Neural crest cell (in vitro differentiated cells): ENCODE data around the gene PDGFD. TPM values are rescaled to one million over a fixed set of nuclear protein-coding genes. Genes with fewer than 3 reads are reported as not detected.

Experiments
- DNase-seq: peaks from one replicate; pipeline ENCODE4 v3.0.0; 2021; ENCODE audit warnings: low read depth, mixed read lengths, low spot score
- H3K27ac Mint-ChIP-seq: one replicate; pipeline ENCODE4 v1.8.0; 2021; ENCODE audit warnings: mild to moderate bottlenecking, mixed read lengths; ENCODE audit not compliant: unreplicated experiment
- H3K27me3 Mint-ChIP-seq: 2 replicates; pipeline ENCODE4 v1.8.0; 2021; ENCODE audit warnings: low read depth, mild to moderate bottlenecking, mixed read lengths
- H3K36me3 Mint-ChIP-seq: 2 replicates; pipeline ENCODE4 v1.8.0; 2021; ENCODE audit warnings: low read depth, mild to moderate bottlenecking, mixed read lengths
- H3K4me1 Mint-ChIP-seq: 2 replicates; pipeline ENCODE4 v1.8.0; 2021; ENCODE audit warnings: mixed read lengths
- H3K4me3 Mint-ChIP-seq: one replicate; pipeline ENCODE4 v1.8.0; 2021; ENCODE audit warnings: mild to moderate bottlenecking, mixed read lengths
- H3K9me3 Mint-ChIP-seq: 2 replicates; pipeline ENCODE4 v1.8.0; 2021; ENCODE audit warnings: mixed read lengths
- CTCF ChIP-seq: fragments of 200-600 bp; sonication (generic); conservative IDR thresholded peaks from 2 replicates; pipeline ENCODE4 v1.5.0; 2021; ENCODE audit warnings: antibody characterized with exemption, mild to moderate bottlenecking
- total RNA-seq: library from RNA; stranded (reverse); gene quantifications from 2 replicates; pipeline ENCODE4 v1.2.1, GENCODE V29; 2021

PDGFD gene
- total RNA-seq, 1 donor from 2014 or later: 3.4 TPM

- Mint-ChIP-seq H3K27me3 (no peaks in the 10 kb centered on the region), H3K27ac (no peak overlapping the region), H3K9me3 (peaks cover 3% of the 10 kb centered on the region), H3K4me3 (no peak overlapping the region), H3K36me3 (no peaks in the 10 kb centered on the region), H3K4me1 (peaks cover 19% of the 10 kb centered on the region)
- no peak for TF ChIP-seq CTCF
- DNase-seq: no peak
These were observed 162.3 kb downstream of the PDGFD start for GRCh38 chr11:104001561-104002056.

GRCh38 chr11:104000798-104001197, 163.1 kb downstream of the PDGFD start:
- no peak for TF ChIP-seq CTCF
- Mint-ChIP-seq H3K9me3 (peaks cover 3% of the 10 kb centered on the region), H3K4me1 (peaks cover 19% of the 10 kb centered on the region), H3K27ac (no peak overlapping the region), H3K4me3 (no peak overlapping the region), H3K36me3 (no peaks in the 10 kb centered on the region), H3K27me3 (no peaks in the 10 kb centered on the region)
- DNase-seq: no peak

- H3K4me3 Mint-ChIP-seq: no peak overlapping the region
- peaks cover 3% of the 10 kb centered on the region for H3K9me3 Mint-ChIP-seq
- TF ChIP-seq CTCF: no peak
- H3K36me3 Mint-ChIP-seq: no peaks in the 10 kb centered on the region
- H3K27ac Mint-ChIP-seq: no peak overlapping the region
- H3K4me1 Mint-ChIP-seq: peaks cover 19% of the 10 kb centered on the region
- H3K27me3 Mint-ChIP-seq: no peaks in the 10 kb centered on the region
- DNase-seq: no peak
These were observed 165.0 kb downstream of the PDGFD start for GRCh38 chr11:103998826-103999508.

GRCh38 chr11:103997082-103997481, 166.9 kb downstream of the PDGFD start:
- H3K27ac Mint-ChIP-seq: no peak overlapping the region
- peaks cover 19% of the 10 kb centered on the region for H3K4me1 Mint-ChIP-seq
- TF ChIP-seq CTCF: no peak
- no peaks in the 10 kb centered on the region for H3K36me3 Mint-ChIP-seq
- H3K4me3 Mint-ChIP-seq: no peak overlapping the region
- peaks cover 3% of the 10 kb centered on the region for H3K9me3 Mint-ChIP-seq
- DNase-seq: no peak
- H3K27me3 Mint-ChIP-seq: no peaks in the 10 kb centered on the region

- DNase-seq: no peak
- no peaks in the 10 kb centered on the region for H3K27me3 Mint-ChIP-seq
- H3K4me3 Mint-ChIP-seq: no peak overlapping the region
- no peaks in the 10 kb centered on the region for H3K36me3 Mint-ChIP-seq
- no peak overlapping the region for H3K27ac Mint-ChIP-seq
- peaks cover 19% of the 10 kb centered on the region for H3K4me1 Mint-ChIP-seq
- H3K9me3 Mint-ChIP-seq: peaks cover 3% of the 10 kb centered on the region
- TF ChIP-seq CTCF: no peak
These were observed 168.1 kb downstream of the PDGFD start for GRCh38 chr11:103995896-103996295.
